Measurements from ENCODE around the gene MMP23B.

Gene MMP23B

DNA sequence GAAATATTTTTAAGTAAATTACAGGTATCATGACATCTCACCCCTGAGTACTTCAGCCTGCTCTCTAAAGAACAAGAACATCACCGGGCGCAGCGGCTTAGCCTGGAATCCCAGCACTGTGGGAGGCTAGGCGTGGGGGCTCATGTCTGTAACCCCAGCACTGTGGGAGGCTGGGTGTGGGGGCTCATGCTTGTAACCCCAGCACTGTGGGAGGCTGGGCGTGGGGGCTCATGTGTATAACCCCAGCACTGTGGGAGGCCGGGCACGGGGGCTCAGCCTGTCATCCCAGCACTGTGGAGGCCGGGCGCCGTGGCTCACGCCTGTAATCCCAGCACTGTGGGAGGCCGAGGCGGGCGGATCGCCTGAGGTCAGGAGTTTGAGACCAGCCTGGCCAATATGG lies 34.6 kb downstream of the MMP23B start:
- TF ChIP-seq TAF1 (IDR thresholded peaks at IDR 0.05; ENCODE audit: low read depth): no peak
- TF ChIP-seq CREB1 (IDR thresholded peaks at IDR 0.05; ENCODE audit: low read depth): no peak
- no peak for TF ChIP-seq EGR1 (IDR thresholded peaks at IDR 0.05)

DNA sequence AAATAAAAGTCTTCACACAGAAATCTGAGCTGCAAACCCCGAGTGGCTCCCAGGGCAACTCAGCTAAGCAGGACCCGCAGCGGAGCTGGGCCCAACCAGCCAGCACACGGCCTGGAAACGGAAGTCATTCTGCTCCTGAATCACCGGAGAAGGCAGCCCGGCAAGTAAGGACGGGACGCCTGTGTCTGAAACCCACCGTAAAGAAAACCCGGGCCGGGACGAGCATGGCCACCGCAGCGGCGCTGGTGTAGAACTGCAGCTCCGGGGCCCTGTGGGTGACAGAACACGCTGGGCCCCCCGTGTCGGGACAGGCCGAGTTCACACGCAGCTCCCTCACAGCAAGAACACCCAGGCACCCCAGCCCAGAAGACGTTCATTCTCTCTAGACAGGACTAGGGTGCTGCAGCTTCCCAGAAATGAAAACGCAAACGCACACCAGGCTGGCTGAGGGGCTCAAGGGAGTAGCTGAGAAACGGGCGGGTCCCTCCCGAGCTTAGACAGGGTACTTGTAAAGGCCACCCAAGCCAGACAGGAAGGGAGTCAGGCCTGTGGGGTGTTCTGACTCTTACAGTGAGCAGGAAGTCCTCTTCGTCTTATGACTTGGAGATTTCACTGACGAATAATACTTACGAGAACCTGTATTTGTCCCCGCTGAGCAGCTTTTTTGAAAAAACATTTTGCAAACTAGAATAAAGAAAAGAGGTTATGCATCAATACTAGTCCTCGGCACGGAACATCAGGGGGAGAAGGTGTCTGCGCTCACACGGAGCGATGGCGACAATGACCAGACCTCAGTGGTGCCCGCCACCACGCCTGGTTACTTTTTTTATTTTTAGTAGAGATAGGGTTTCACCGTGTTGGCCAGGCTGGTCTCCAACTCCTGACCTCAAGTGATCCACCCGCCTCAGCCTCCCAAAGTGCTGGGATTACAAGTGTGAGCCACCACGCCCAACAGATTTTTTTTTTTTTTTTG lies 37.8 kb downstream of the MMP23B start:
- TF ChIP-seq RAD21 (IDR thresholded peaks at IDR 0.05; ENCODE audit: low read depth) (no peak), TEAD4 (IDR thresholded peaks at IDR 0.05) (no peak), TCF12 (IDR thresholded peaks at IDR 0.05; ENCODE audit: low read depth) (no peak), FOXM1 (IDR thresholded peaks at IDR 0.05; ENCODE audit: borderline replicate concordance, low read depth) (no peak), TAF1 (IDR thresholded peaks at IDR 0.05; ENCODE audit: low read depth) (no peak), NFIC (IDR thresholded peaks at IDR 0.05) (no peak), ZBTB7A (IDR thresholded peaks at IDR 0.05; ENCODE audit: low read depth) (no peak), CREB1 (IDR thresholded peaks at IDR 0.05; ENCODE audit: low read depth) (no peak), EP300 (IDR thresholded peaks at IDR 0.05; ENCODE audit: borderline replicate concordance) (no peak), EGR1 (IDR thresholded peaks at IDR 0.05) (no peak)
- TF ChIP-seq, protein P1, sequence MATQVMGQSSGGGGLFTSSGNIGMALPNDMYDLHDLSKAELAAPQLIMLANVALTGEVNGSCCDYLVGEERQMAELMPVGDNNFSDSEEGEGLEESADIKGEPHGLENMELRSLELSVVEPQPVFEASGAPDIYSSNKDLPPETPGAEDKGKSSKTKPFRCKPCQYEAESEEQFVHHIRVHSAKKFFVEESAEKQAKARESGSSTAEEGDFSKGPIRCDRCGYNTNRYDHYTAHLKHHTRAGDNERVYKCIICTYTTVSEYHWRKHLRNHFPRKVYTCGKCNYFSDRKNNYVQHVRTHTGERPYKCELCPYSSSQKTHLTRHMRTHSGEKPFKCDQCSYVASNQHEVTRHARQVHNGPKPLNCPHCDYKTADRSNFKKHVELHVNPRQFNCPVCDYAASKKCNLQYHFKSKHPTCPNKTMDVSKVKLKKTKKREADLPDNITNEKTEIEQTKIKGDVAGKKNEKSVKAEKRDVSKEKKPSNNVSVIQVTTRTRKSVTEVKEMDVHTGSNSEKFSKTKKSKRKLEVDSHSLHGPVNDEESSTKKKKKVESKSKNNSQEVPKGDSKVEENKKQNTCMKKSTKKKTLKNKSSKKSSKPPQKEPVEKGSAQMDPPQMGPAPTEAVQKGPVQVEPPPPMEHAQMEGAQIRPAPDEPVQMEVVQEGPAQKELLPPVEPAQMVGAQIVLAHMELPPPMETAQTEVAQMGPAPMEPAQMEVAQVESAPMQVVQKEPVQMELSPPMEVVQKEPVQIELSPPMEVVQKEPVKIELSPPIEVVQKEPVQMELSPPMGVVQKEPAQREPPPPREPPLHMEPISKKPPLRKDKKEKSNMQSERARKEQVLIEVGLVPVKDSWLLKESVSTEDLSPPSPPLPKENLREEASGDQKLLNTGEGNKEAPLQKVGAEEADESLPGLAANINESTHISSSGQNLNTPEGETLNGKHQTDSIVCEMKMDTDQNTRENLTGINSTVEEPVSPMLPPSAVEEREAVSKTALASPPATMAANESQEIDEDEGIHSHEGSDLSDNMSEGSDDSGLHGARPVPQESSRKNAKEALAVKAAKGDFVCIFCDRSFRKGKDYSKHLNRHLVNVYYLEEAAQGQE (IDR thresholded peaks at IDR 0.05; ENCODE audit: low read depth): no peak
- TF ChIP-seq, protein P2, sequence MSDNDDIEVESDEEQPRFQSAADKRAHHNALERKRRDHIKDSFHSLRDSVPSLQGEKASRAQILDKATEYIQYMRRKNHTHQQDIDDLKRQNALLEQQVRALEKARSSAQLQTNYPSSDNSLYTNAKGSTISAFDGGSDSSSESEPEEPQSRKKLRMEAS (IDR thresholded peaks at IDR 0.05): no peak
- TF ChIP-seq, protein P3, sequence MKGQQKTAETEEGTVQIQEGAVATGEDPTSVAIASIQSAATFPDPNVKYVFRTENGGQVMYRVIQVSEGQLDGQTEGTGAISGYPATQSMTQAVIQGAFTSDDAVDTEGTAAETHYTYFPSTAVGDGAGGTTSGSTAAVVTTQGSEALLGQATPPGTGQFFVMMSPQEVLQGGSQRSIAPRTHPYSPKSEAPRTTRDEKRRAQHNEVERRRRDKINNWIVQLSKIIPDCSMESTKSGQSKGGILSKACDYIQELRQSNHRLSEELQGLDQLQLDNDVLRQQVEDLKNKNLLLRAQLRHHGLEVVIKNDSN (IDR thresholded peaks at IDR 0.05): no peak

DNA sequence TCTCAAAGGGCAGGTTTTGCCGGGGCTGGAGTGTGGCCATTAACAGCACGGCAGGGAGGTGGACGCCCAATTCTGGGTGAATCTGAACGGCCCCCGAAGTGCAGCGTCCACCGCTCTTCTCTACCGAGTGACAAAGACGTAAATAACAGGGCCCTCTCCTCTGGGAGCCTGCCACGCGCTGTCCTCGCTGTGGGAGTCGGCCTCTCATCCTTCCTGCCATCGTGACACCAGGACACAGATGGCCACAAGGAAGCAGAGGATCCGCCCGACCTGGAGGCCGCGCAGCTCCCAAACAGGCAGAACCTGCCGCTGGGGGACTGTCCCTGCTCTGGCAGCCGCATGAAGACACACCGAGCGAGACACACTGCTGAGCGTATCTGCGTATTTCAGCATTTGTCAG lies 38.9 kb downstream of the MMP23B start:
- TF ChIP-seq TEAD4 (IDR thresholded peaks at IDR 0.05) (no peak), CEBPB (IDR thresholded peaks at IDR 0.05) (no peak), FOXM1 (IDR thresholded peaks at IDR 0.05; ENCODE audit: borderline replicate concordance, low read depth) (no peak), EP300 (IDR thresholded peaks at IDR 0.05; ENCODE audit: borderline replicate concordance) (no peak), YY1 (IDR thresholded peaks at IDR 0.05; ENCODE audit: low read depth) (no peak), CREB1 (IDR thresholded peaks at IDR 0.05; ENCODE audit: low read depth) (no peak)
- TF ChIP-seq, protein P1 (IDR thresholded peaks at IDR 0.05; ENCODE audit: low read depth): no peak
- TF ChIP-seq, protein P2 (IDR thresholded peaks at IDR 0.05): no peak

DNA sequence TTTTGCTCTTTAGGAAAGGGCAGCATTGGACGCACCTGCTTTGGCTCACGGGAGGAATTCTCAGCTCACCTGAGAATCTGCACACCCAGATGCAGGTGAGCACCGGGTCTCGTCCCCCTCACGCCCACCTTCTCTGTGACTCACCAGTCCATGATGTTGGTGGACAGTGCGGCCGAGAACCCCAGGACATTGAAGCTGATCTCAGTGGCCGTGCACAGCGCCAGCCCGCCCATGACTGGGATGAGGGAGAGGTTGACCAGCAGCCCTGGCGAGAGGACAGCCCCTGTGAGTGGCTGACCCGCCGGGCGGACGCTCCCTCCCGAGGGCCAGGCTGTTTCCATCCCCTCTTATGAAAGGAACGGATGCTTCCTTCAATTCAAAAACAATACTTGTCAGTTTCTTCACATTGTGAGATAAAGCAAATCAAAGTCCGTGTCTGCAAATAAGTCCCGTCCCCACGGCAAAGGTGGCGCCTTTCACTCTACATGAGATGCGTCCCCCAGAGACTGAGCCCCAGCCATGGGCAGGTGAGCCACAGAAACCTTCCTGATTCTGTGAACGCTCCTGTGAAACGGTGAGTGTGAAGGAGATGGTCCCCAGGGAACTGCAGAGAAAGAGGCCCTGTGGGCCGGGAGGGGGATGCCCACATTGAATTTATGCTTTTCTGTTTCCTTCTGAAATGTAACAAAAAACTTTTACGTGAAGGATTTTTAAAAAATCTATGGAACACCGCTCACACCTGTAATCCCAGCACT lies 39.6 kb downstream of the MMP23B start:
- TF ChIP-seq YY1 (IDR thresholded peaks at IDR 0.05; ENCODE audit: low read depth) (no peak), NFIC (IDR thresholded peaks at IDR 0.05) (no peak), RAD21 (IDR thresholded peaks at IDR 0.05; ENCODE audit: low read depth) (no peak), ZBTB7A (IDR thresholded peaks at IDR 0.05; ENCODE audit: low read depth) (no peak), TEAD4 (IDR thresholded peaks at IDR 0.05) (no peak), EGR1 (IDR thresholded peaks at IDR 0.05) (no peak)
- TF ChIP-seq, protein P3 (IDR thresholded peaks at IDR 0.05): no peak

DNA sequence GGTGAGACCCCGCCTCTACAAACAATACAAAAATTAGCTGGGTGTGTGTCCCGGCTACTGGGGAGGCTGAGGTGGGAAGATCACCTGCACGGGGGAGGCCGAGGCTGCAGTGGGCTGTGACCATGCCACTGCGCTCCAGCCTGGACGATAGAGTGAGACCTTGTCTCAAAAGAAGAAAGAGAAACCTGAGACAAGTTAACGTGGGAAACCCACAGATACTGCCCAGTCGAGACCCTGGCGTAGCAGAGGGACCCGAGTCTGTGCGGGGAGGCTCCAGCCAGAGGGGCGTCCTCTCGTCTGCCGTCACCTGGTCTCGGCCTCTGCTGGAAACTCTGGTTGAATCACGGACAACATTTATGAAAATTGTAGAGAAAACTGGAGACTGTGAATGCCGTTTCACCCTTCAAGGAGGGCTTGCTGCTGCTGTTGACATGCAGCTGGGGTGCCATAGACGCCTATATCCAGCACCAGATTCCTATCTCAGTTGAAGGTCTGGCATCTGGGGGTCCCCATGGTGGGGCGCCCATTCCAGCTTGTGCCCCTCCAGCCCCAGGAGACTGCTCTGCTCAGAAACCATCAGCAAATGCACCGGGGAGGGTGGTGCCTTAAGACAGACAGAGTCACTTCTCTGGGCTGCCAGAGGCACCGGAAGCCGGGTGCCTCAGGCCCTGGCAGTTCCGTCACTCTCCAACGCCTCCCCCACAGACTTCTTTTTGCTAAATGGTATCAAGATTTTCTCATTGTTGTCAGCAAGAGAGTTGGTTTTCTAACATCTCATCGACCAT lies 40.4 kb downstream of the MMP23B start:
- TF ChIP-seq, protein P3 (IDR thresholded peaks at IDR 0.05): no peak
- TF ChIP-seq EGR1 (IDR thresholded peaks at IDR 0.05): no peak
- no peak for TF ChIP-seq TCF12 (IDR thresholded peaks at IDR 0.05; ENCODE audit: low read depth)
- TF ChIP-seq TEAD4 (IDR thresholded peaks at IDR 0.05): no peak
- TF ChIP-seq YY1 (IDR thresholded peaks at IDR 0.05; ENCODE audit: low read depth): no peak

Data from Ishikawa (cell line).